Pancreas (tissue), 10 donors: ENCODE measurements around the gene SMIM24. TPM values are rescaled to one million over a fixed set of nuclear protein-coding genes. Genes with fewer than 3 reads are reported as not detected.

Experiments used
- ATAC-seq, 4 donors: fragments of 200-7000 bp; cut with Tn5 transposase; one replicate each; pipeline versions ENCODE4 v1.8.0 to v1.9.1; 2020; ENCODE audit warnings: mild to moderate bottlenecking in 4 of 4, moderate library complexity in 4 of 4
- DNase-seq, 6 donors: peaks; one replicate each; pipeline ENCODE4 v3.0.0-alpha.2; 2020
- FAIRE-seq: peaks from 2 replicates; lab custom pipeline; 2012; peaks lifted over from hg19 to GRCh38; lab: Jason Lieb, UNC
- H3K27ac ChIP-seq, 4 donors: fragments of 200-600 bp; sonication (generic); 1 replicate in 3 of 4; 2 replicates in 1 of 4; pipeline versions ENCODE4 v1.5.0 to v1.8.0; 2020
- H3K27me3 ChIP-seq, 4 donors: fragments of 200-600 bp; one replicate each; pipeline ENCODE4 v1.8.0; 2021
- H3K36me3 ChIP-seq, 3 donors: fragments of 200-600 bp; sonication (generic) in 1 of 3; one replicate each; pipeline versions ENCODE4 v1.5.0 to v1.8.0; 2020 to 2021
- H3K4me1 ChIP-seq, 3 donors: fragments of 200-600 bp; one replicate each; pipeline ENCODE4 v1.8.0; 2021
- H3K4me3 ChIP-seq, 4 donors: fragments of 200-600 bp; sonication (generic) in 2 of 4; one replicate each; pipeline versions ENCODE4 v1.5.0 to v1.8.0; 2020 to 2021
- H3K9me3 ChIP-seq, 4 donors: fragments of 200-600 bp; one replicate each; pipeline ENCODE4 v1.8.0; 2021
- CTCF ChIP-seq, 4 donors: fragments of 200-600 bp; sonication (generic) in 3 of 4; IDR thresholded peaks; one replicate each; pipeline versions ENCODE4 v1.5.0 to v1.8.0; 2021; ENCODE audit warnings: antibody characterized with exemption in 4 of 4
- WGBS, 2 donors: extraction: QIAGEN DNeasy Blood & Tissue Kit; methylation state at CpG; one replicate each; pipeline ENCODE4 v1.1.7; 2013; 5-methylcytosine and 5-hydroxymethylcytosine counted together
- intact Hi-C, 3 donors: fragments of 100-400 bp; cut with DNase I; formaldehyde crosslinking; loops; one replicate each; pipeline versions ENCODE4 v1.11.1 to v1.14.2; 2022
- polyA plus RNA-seq, 2 donors: library from polyadenylated mRNA; stranded (reverse); fragments of 200-250 nt; gene quantifications; one replicate each; pipeline ENCODE4 v1.2.3, GENCODE V29; 2013
- total RNA-seq, 6 donors: library from RNA; stranded (reverse); fragmentation: NEBNext Ultra II Directional in 4 of 6; extraction: Animal tissue kit (Norgen Biotek cat#: 25700) in 4 of 6; gene quantifications; one replicate each; pipeline versions ENCODE4 v1.2.1 to v1.2.4, GENCODE V29; 2021 to 2023
- donor health status: healthy with polysubstance abuse.
- donor health status: DM: no; HTN: no; CAD: no; lungs with moderate emphysema.
- donor health status: DM: no; HTN: no; CAD: no.
- donor health status: control.
- donor health status: control.
- donor health status: Bipolar disorder and iron deficiency.
- donor health status: DM: yes; HTN: yes; CAD: no.
- donor health status: DM: no; HTN: no; CAD: no.
- donor health status: DM: no; HTN: no; CAD: no.
- donor health status: DM: yes; HTN: yes; CAD: no.

Gene SMIM24
- total and polyA plus RNA-seq, 8 donors: 1.2 to 143 (median 4.4) TPM

- H3K4me3 ChIP-seq: no peak overlapping the region
- H3K9me3 ChIP-seq: no peaks in the 10 kb centered on the region
- 95 to 96% methylated on average over 32 of the region's 32 CpGs for WGBS, 2 donors
- peaks cover 0 to 16% (median 0%) of the 10 kb centered on the region in 3 donors for H3K36me3 ChIP-seq
- H3K4me1 ChIP-seq: peaks cover 0 to 7% (median 3%) of the 10 kb centered on the region in 3 donors
- H3K27me3 ChIP-seq: no peaks in the 10 kb centered on the region
- H3K27ac ChIP-seq: no peak overlapping the region
- TF ChIP-seq CTCF (IDR thresholded peaks at IDR 0.05): no peak
- DNase-seq (no peak), ATAC-seq (no peak), FAIRE-seq (no peak)
- intact Hi-C loops: no loop called here
These were observed 16.3 kb upstream of the SMIM24 start for GRCh38 chr19:3496392-3497273.

DNA sequence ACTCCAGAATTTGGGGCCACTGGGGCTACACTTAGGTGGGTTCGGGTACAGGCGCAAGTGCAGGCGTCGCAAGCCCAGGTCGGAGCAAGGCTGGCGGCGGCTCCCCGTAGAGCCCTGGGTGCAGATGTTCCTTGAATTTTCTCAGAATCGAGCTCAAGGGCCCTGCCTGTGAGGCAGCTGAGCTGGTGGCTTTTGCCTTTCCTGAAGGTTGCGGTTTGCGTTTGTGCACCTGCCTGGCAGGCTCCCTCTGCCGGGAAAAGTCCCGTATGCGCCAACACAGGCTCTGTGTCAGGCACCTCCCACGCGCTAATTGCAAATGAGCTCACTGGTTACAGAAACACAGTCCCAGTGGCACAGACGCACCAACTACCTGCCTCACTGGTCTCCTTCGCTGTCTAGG lies 14.2 kb upstream of the SMIM24 start:
- TF ChIP-seq CTCF (IDR thresholded peaks at IDR 0.05): no peak
- 91 to 93% methylated on average over 18 of the region's 18 CpGs for WGBS, 2 donors
- no peak for FAIRE-seq
- H3K27me3 ChIP-seq: no peaks in the 10 kb centered on the region
- no peaks in the 10 kb centered on the region for H3K9me3 ChIP-seq
- H3K4me1 ChIP-seq: peaks cover 0 to 7% (median 3%) of the 10 kb centered on the region in 3 donors
- H3K27ac ChIP-seq: no peak overlapping the region
- H3K4me3 ChIP-seq: no peak overlapping the region
- intact Hi-C loops: no loop called here
- DNase-seq: no peak
- H3K36me3 ChIP-seq: peaks cover 0 to 22% (median 0%) of the 10 kb centered on the region in 3 donors
- ATAC-seq: no peak

- DNase-seq: no peak
- H3K27ac ChIP-seq: no peak overlapping the region
- no peak for TF ChIP-seq CTCF (IDR thresholded peaks at IDR 0.05)
These were observed 13.7 kb upstream of the SMIM24 start for GRCh38 chr19:3494051-3494450.

DNA sequence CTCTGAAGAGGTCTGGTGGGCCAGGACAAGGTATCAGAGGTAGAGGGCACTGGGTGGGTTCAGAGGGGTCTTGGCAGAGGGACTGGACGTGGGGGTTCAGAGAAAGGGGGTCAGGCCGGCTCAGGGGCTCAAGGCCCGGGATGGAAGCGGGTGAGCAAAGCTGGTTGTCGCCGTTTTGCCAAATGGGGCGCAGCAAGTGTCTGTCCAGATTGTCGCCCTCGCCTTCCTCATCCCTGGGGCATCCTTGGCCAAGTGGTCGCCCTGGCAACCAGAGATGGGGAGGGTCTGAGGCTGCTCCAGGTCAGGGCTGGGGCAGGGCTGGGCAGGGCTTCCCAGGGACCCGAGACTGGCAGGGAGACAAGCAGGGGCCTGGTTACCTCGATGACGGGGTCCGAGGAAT lies 13.3 kb upstream of the SMIM24 start:
- FAIRE-seq (no peak), DNase-seq (no peak), ATAC-seq (no peak)
- WGBS, 2 donors: 93 to 97% methylated on average over 13 to 14 of the region's 14 CpGs
- intact Hi-C loops: no loop called here
- no peak overlapping the region for H3K4me3 ChIP-seq
- no peaks in the 10 kb centered on the region for H3K9me3 ChIP-seq
- no peaks in the 10 kb centered on the region for H3K27me3 ChIP-seq
- TF ChIP-seq CTCF (IDR thresholded peaks at IDR 0.05): no peak
- H3K4me1 ChIP-seq: no peaks in the 10 kb centered on the region
- peaks cover 0 to 22% (median 0%) of the 10 kb centered on the region in 3 donors for H3K36me3 ChIP-seq
- H3K27ac ChIP-seq: no peak overlapping the region

More at GRCh38 chr19:3494051-3494450, 13.7 kb upstream of the SMIM24 start:
- no peak overlapping the region for H3K4me3 ChIP-seq
- H3K36me3 ChIP-seq: peaks cover 0 to 22% (median 0%) of the 10 kb centered on the region in 3 donors
- 90 to 91% methylated on average over 14 to 15 of the region's 15 CpGs for WGBS, 2 donors
- no peak for FAIRE-seq
- peaks cover 0 to 3% (median 0%) of the 10 kb centered on the region in 3 donors for H3K4me1 ChIP-seq
- intact Hi-C loops: no loop called here
- no peaks in the 10 kb centered on the region for H3K9me3 ChIP-seq
- H3K27me3 ChIP-seq: no peaks in the 10 kb centered on the region
- peak in 2 of 4 donors; percentile 38 to 56 for ATAC-seq

DNA sequence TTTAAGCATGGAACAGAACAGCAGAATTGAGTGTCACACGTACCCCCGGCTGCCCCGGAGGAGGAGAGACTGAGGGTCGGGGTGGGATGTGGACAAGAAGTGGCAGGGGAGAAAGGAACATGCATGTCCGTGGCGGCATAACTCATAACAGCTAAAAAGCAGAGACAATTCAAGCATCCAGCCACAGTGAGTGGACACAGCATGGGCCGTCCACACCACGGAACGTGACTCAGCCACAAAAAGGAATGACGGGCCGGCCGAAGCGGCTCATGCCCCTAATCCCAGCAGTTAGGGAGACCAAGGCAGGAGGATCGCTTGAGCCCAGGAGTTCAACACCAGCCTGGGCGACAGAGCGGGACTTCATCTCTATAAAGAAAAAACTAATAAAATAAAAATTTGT lies 12.6 kb upstream of the SMIM24 start:
- 91 to 92% methylated on average over 16 of the region's 16 CpGs for WGBS, 2 donors
- Histone ChIP-seq H3K4me1 (no peaks in the 10 kb centered on the region), H3K27ac (no peak overlapping the region), H3K9me3 (no peaks in the 10 kb centered on the region), H3K4me3 (no peak overlapping the region), H3K36me3 (peaks cover 0 to 22% (median 0%) of the 10 kb centered on the region in 3 donors), H3K27me3 (no peaks in the 10 kb centered on the region)
- TF ChIP-seq CTCF (IDR thresholded peaks at IDR 0.05): no peak
- intact Hi-C loops: no loop called here
- DNase-seq (no peak), FAIRE-seq (no peak), ATAC-seq (no peak)
